ENCODE results near the gene ZNF808.
"Not testable (repeated sequence)": the region's sequence is repeated elsewhere in the genome, so short reads cannot be mapped to it uniquely, and the experiment has no call there.

Gene ZNF808

GRCh38 chr19:52535771-52536447, 8.4 kb downstream of the ZNF808 start:
- peak; percentile 78 to 83 for DNase-seq (ENCODE audit: low read depth in 1 of 2, low spot score in 1 of 2)

DNA sequence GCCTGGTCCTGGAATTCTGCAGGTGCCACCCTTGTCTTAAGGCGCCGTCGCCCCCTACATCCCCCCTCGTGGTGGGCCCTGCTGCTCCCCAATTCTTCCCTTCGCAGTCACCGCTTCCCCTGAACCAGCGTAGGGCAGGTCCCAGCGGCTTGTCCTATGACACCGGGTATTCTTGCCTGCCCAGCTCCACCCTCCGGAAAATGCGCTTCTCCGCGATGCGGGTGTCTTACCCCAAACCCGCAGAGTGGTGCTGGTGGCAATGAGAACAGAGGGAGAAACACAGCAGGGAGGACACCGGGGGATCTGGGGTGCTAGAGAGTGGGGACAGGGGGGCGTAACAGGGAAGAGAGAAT, 9.0 kb downstream of the ZNF808 start:
- DNase-seq (ENCODE audit: low read depth in 1 of 2, low spot score in 1 of 2) = peak; percentile 8 to 18

- not testable (repeated sequence) for DNase-seq (ENCODE audit: low read depth in 1 of 2, low spot score in 1 of 2)
These were observed 11.3 kb downstream of the ZNF808 start for GRCh38 chr19:52538815-52539214.

DNA sequence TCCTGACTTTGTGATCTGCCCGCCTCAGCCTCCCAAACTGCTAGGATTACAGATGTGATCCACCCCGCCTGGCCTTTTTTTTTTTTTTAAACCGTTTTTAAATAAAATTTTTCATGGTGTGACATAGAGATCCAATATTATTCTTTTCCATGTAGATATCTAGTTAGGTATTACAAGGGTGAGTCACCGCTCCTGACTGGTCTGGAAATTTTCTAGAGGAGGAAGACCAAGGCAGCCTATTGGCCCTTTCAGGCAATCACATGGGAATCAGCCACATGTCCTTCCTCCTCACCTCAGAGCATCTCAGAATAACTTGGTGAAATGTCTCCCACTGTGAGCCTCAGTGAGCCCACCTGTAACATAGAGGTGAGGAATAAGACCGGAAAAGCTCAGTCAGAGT, 13.7 kb downstream of the ZNF808 start:
- not testable (repeated sequence) for DNase-seq (ENCODE audit: low read depth in 1 of 2, low spot score in 1 of 2)

GRCh38 chr19:52541608-52542007, 14.1 kb downstream of the ZNF808 start:
- no peak for DNase-seq (ENCODE audit: low read depth in 1 of 2, low spot score in 1 of 2)

GRCh38 chr19:52542541-52542940, 15.1 kb downstream of the ZNF808 start:
- DNase-seq (ENCODE audit: low read depth in 1 of 2, low spot score in 1 of 2) = not testable (repeated sequence)

GRCh38 chr19:52542984-52543664, 15.7 kb downstream of the ZNF808 start:
- DNase-seq (ENCODE audit: low read depth in 1 of 2, low spot score in 1 of 2) = peak in 1 of 2 donors; percentile 20

GRCh38 chr19:52554216-52554971, 26.9 kb downstream of the ZNF808 start:
- no peak for DNase-seq (ENCODE audit: low read depth in 1 of 2, low spot score in 1 of 2)

DNA sequence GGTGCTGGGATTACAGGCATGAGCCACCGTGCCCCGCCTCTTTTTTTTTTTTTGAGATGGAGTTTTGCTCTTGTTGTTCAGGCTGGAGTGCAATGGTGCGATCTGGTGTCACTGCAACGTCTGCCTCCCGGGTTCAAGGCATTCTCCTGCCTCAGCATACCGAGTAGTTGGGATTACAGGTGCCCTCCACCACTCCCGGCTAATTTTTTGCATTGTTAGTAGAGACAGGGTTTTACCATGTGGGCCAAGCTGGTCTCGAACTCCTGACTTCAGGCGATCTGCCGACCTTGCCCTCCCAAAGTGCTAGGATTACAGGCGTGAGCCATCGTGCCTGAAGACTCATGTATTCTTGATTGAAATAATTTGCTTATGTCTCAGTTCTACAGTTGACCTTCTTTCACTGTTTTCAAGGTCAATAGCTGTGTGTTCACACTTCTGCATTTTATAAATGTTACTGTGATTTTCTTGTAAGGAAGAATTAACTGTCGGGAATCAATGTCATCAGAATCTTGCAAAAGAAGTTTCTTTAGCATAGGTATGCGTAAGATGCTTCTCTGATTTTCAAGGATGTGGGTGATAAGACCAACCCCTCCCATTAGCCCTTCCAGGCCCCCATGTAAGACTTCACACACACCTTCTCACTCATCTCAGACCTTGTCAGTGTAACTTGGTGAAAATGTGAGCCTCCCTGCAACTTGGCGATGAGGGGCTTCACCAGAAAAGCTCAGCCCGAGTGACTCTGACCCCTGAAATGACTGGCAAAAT, 29.9 kb downstream of the ZNF808 start:
- no peak for DNase-seq (ENCODE audit: low read depth in 1 of 2, low spot score in 1 of 2)

DNA sequence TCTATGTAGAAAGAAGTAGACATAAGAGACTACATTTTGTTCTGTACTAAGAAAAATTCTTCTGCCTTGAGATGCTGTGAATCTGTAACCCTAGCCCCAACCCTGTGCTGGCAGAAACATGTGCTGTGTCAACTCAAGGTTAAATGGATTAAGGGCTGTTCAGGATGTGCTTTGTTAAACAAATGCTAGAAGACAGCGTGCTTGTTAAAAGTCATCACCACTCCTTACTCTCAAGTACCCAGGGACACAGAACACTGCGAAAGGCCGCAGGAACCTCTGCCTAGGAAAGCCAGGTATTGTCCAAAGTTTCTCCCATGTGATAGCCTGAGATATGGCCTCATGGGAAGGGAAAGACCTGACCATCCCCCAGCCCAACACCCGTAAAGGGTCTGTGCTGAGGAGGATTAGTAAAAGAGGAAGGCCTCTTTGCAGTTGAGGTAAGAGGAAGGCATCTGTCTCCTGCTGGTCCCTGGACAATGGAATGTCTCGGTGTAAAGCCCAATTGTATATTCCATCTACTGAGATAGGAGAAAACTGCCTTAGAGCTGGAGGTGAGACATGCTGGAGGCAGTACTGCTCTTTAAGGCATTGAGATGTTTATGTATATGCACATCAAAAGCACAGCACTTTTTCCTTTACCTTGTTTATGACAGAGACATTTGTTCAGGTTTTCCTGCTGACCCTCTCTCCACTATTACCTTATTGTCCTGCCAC, 31.4 kb downstream of the ZNF808 start:
- not testable (repeated sequence) for DNase-seq (ENCODE audit: low read depth in 1 of 2, low spot score in 1 of 2)

GRCh38 chr19:52561611-52562010, 34.1 kb downstream of the ZNF808 start:
- DNase-seq (ENCODE audit: low read depth in 1 of 2, low spot score in 1 of 2) = not testable (repeated sequence)

DNA sequence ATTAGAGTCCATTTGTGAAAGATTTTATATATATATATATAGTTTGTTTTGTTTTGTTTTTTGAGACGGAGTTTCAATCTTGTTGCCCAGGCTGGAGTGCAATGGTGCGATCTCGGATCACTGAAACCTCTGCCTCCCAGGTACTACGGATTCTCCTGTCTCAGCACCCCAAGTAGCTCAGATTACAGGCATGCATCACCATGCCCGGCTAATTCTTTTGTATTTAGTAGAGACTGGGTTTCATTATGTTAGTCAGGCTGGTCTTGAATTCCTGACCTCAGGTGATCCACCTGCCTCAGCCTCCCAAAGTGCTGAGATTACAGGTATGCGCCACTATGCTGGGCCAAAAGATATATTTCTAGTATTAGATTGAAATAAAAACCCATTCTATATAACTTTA, 38.7 kb downstream of the ZNF808 start:
- DNase-seq (ENCODE audit: low read depth in 1 of 2, low spot score in 1 of 2) = no peak

DNA sequence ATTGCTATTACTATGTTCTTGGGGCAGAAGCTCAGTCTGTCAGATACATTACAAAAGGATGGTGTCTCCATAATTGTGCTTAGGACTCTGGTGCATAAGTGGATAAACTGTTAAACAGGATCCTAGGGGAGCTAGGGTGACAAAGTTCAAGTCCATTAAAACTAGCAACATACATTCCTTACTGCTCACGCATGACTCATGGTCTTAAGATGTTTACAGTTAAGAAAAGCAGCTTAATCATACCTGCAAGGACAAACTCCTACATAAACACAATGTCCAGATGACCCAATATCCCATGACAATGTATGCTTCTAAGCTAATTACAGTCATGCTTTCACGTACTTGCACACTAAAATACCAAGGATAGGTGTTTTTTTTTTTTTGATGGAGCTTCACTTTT, 39.1 kb downstream of the ZNF808 start:
- DNase-seq (ENCODE audit: low read depth in 1 of 2, low spot score in 1 of 2) = no peak

DNA sequence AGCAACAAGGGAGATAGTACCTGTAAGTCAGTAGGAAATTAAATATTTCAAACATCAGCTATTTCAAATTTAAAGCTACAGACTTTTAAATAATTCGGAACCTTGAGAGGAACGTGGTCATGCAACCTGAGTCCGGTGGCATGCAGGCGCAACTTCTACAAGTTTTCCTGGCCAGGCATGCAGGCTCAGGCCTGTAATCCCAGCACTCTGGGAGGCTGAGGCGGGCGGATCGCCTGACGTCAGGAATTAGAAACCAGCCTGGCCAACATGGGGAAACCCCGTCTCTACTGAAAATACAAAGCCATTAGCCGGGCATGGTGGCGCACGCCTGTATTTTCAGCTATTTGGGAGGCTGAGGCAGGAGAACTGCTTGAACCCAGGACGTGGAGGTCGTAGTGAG, 40.5 kb downstream of the ZNF808 start:
- DNase-seq (ENCODE audit: low read depth in 1 of 2, low spot score in 1 of 2) = no peak

DNA sequence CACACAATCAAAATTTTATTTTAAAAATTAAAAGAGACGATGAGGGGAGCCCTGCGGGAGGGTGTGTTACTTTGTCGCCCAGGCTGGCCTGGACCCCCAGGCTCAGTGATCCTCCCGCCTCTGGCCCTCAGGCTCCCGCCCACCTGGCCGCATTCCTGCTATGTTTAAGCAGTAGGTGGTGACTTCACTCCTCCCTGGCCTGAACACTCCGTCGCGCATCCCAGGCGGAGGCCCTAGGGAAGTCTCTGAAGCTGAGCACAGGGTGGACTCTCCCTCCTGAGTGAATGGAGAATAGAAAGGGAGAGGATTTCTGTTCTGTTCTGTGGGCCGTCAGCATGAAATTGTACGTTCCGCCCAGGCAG, 42.2 kb downstream of the ZNF808 start:
- DNase-seq (ENCODE audit: low read depth in 1 of 2, low spot score in 1 of 2) = not testable (repeated sequence)

DNA sequence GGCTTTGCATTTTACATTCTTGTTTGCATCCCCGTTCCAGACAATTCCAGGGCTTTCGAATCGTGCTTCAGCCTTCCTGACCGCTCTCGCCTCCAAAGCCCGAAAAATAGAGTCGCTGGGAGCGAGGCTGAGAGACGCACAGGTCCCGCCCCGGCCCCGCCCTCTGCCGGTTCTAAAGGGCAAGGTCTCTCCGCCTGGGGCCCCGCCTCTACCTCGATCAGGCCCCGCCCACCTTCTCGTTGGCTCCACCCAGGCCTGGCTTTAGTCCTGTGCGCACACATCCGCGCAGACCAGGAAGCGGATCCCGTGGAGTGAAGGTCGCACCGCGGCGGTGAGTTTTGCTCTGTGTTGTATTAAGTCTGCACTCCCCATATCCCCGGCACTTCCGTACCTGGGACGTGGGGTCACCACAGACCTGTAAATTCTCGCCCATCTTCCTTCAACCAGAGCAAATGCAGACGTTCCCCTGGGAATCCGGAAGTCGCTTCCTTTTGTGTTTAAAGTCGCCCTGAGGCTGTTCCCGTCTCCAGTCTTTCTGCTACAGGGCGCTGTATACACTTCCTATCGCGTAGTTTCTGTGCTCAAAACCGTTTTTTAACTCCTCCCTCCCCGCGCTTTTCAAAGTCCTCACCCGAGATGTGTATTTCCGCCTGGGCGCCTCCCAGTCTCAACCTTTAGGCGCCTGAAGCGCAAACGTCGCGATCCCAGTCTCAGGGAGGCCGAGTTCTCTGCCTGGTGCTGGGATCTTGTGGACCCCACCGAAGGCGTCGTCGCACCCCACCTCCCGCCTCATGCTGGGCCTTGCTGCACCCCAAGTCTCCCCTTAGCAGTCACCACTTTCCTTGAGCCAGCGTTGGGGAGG, 42.8 kb downstream of the ZNF808 start, which contains the start of gene ZNF701:
ZNF701 (plus strand) TSS at position 288 of the 862 bp plus-strand sequence. CDS start 3,861 bp downstream, outside the sequence.
- peak; percentile 91 to 92 for DNase-seq (ENCODE audit: low read depth in 1 of 2, low spot score in 1 of 2)

DNA sequence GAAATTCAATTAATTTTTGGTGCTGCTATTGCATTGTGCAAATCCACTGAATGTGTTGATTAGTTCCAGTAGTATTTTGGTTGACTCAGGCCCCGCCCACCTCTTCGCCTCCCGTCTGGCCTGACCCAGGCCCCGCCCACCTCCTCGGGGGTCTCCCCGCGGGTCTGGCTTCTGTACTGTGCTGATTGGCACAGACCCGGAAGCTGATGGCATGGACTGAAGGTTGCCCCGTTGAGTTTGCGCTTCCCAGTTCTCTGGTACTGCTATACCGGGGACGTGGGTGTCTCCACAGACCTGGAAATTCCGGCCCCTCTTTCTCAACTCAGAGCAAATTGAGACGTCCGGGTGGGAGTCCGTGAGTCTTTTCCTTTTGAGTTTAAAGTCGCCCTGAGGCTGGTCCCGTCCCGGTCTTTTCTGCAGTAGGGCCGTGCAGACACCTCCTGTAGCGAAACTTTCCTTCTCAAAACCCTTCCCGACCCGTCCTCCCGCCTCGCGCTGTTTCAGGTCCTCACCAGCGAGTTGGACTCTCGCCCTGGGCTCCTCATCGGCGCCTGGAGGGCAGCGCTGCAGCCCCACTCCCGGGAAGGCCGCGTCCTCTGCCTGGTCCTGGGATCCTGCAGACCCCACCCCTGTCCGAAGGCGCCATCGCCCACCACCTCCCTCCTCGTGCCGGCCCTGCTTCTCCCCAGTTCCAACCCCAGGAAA, 57.4 kb downstream of the ZNF808 start:
- DNase-seq (ENCODE audit: low read depth in 1 of 2, low spot score in 1 of 2) = no peak

GRCh38 chr19:52585604-52586003, 58.1 kb downstream of the ZNF808 start:
- no peak for DNase-seq (ENCODE audit: low read depth in 1 of 2, low spot score in 1 of 2)

GRCh38 chr19:52590728-52591127, 63.3 kb downstream of the ZNF808 start:
- no peak for DNase-seq (ENCODE audit: low read depth in 1 of 2, low spot score in 1 of 2)
